Renal cortical epithelial cell (primary cell): ENCODE measurements around the gene DAP. TPM values are rescaled to one million over a fixed set of nuclear protein-coding genes. Genes with fewer than 3 reads are reported as not detected.
A peak's percentile ranks its signal among the peaks of the same experiment; 100 is the strongest.
"Not testable (repeated sequence)": the region's sequence is repeated elsewhere in the genome, so short reads cannot be mapped to it uniquely, and the experiment has no call there.

ENCODE experiments used
- DNase-seq: peaks from one replicate; pipeline ENCODE4 v3.0.0-alpha.2; 2011; ENCODE audit warnings: low read depth
- total RNA-seq: library from RNA; depleted of rRNA; stranded (reverse); fragments of >200 nt; gene quantifications from 2 replicates; pipeline ENCODE4 v1.2.3, GENCODE V29; 2014

Gene DAP
- total RNA-seq, 1 donor from 2014 or later = 88.9 TPM

GRCh38 chr5:10633271-10634049, 127.6 kb downstream of the DAP start:
- DNase-seq = no peak

DNA sequence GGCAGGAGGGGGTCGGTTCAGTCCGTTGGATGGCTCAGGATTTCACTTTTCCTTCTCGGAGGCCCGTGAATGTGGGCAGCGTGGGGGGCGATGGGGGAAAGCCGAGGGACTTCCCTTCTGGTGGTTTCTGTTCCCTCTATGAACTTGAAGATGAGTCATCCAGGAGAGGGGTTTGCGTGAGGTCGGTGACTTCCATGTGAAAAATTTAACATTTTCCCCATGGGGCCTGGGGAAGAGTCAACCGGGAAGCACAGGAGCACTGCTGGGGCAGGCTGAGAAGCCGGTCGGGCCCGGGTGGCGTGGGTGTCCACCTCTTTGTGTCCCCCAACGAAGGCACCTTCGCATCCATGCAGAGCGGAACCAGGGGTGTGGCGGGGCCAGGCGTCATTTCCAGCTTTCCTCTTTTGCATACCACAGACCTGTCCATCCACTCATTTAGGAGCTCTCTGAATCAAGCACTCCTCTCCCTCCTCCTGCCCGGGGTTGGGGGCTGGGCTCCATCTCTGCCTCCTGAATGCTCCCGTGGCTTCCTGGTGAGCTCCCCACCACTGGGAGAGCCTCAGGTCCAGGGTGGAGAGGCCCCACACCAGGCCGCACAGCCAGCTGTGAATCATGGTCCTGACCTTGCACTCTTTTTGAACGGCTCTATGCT, 128.8 kb downstream of the DAP start:
- peak; percentile 66 for DNase-seq

DNA sequence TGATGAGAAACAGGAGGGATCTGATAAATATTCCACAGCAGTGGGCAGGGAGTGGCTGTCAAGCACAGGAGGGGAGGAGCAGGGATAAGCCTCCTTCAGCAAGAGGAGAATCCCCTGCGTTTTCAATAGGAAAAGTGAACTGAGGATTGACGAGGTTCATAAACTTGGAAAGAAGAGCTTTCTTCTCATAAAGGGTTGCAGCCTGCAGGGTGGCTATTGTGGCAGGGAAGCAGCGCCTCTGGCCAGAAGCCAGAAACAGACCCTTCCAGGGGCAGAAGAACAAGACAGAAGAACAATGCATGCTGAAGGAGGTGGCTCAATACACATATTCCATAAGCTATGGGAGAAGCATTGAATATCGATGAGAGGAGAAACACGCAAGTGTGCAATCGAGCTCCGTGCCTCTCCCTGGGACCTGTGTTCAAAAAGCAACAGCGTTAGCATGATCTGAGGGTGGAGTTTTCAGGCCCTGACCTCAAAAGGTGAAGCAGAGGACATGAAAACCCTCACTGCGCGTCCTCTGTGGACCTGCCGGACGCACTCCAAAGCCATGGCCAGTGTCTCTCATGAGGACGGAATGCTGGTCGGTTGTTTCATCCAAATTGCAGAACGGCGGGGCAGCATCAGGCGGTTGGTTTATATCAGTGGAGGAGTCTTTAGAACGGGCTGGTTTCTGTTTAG, 129.6 kb downstream of the DAP start:
- DNase-seq = no peak

DNA sequence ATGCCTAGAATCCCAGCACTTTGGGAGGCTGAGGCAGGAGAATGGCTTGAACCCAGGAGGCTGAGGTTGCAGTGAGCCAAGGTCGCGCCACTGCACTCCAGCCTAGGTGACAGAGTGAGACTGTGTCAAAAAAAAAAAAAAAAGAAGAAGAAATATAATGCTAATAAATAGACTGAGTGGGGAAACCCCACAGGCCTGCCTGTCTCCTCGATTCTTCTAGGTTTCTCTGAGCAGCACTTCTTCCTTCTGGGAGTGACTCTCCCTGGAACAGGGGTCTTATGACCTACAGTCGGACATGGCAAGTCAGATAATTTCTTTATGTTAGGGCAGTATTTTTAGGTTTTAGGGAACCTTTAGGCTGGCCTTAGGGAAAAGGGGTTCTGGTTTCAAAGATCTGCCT, 130.3 kb downstream of the DAP start:
- not testable (repeated sequence) for DNase-seq

GRCh38 chr5:10630126-10630525, 130.9 kb downstream of the DAP start:
- no peak for DNase-seq

DNA sequence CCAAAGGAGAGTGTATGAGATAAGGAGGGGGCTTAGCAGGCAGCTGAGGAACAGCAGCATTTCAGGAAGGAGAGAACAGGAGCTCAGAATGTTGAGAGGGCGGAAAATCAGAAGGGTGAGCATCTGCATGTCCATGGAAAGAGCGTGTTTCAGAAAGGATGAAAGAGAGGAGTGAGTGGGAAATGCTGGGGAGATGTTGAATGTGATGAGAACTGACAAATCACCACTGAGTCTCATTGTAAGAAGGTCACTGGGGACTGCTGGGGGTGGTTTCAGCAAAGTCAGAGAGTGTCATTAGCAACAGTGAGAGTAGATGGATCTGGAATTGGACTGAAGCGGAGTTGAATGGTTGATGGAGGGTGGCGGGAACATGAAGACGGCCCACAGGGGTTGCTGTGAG, 131.4 kb downstream of the DAP start:
- no peak for DNase-seq

Other genes starting within 250 kb of the DAP start
- gene ANKRD33B, start 197.2 kb downstream of the DAP start, total RNA-seq = 8.2 and 32.9 TPM in 2 replicates